GM21367 (cell line): ENCODE measurements around the gene TECTB.
"Not testable (repeated sequence)": the region's sequence is repeated elsewhere in the genome, so short reads cannot be mapped to it uniquely, and the experiment has no call there.

ENCODE experiments used
- ATAC-seq: cut with Tn5 transposase; IDR thresholded peaks from one replicate; pipeline ENCODE4 v1.9.1; 2021; ENCODE audit not compliant: unreplicated experiment

The TECTB gene

DNA sequence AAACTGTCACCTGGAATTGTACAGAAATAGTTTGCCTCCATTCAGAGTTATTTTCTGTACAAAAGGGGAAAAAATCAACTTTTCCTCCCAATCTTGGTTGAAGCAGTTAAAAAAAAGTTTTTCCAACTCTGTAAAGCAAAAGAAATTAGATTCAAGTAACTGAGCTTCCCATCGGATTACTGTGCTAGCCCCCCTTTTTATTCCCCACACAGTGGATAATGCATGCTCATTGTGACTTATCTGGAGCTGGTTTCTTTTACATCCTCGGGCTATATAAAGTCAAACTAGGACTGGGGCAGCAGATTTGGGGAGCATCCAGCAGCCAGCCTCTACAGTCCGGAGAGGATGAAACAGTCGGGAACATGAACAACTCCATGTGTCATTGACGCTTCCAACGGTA is at the start of gene TECTB:
Gene TECTB, plus strand, starts transcription at position 301 of the 400 bp plus-strand sequence. CDS start 335 bp downstream, outside the sequence.
- ATAC-seq: no peak

DNA sequence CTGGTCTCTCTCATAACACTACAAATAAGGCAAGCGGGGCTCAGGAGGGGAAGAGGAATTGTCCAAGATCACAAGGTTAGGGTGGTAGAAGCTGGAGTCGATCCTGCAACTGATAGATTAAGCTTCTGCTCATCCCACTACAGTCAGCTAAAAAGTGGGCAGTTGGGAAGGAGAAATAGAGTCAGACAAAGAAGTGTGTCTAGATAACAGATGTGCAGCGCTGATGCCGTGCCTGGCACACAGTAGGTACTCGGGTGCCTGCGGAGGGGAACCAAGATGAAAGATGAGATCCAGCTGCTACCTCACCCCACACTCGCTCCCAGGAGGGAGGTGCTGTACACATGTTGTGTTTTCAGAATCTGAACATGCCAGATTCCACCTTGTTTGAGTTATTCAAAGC is 48.1 kb upstream of the TECTB start:
- no peak for ATAC-seq

DNA sequence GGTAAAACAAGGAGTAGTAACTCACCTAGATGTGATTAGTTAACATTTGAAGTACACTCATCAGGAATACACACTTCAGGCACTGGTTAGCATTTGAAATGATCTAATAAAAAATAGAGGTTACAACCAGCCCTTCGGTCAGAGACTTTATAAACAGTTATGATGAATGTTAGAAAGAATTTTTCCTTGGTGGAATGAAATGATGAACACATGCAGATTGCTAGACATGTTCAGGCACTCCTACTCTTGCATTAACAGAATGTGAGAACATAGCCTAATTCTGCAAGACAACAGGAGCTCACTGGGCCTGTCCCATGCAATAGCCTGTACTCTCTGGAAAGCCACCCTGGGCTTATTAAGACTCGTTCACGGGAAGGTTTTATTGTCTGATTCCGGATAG is 47.3 kb upstream of the TECTB start:
- no peak for ATAC-seq

- no peak for ATAC-seq
Observed at GRCh38 chr10:112236486-112236885, 46.7 kb upstream of the TECTB start.

DNA sequence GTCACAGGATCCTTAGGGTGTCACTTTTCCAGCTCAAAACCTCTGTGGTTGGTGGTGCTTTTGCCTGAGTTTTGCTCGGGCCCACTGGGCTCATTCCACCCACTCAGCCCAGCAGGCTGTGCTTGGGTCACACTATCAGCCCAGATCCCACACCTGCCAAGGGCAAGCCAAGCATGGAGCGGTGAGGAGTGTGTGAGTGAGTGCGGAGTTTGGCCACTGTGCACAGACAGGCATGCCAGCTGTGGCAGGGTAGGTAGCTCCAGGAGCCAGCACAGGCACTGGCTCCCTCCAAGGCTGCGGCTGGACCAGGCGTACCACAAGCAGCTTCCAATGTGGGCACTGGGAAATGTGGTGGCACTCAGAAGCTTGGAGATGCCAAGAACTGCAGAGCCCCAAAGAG is 43.9 kb upstream of the TECTB start:
- no peak for ATAC-seq

DNA sequence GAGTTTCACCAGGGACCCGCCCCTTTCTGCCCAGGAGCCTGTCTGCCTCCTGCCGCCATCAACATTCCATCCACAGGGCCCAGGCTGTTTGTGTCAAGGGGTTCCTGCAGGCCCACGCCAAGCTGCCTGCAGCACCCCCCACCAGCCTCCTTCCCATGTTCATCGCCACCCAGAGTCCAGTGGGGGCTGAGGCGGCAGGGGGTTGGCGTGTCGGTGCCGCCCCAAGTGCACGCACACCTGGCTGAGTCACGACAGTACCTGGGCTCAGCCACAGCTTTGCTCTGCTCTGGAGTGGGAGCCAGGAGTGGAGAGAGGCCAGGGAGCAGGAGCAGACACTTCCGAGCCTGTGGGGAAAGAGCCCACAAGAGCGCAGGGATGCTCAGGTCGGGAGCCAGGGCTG is 42.8 kb upstream of the TECTB start:
- ATAC-seq: no peak

GRCh38 chr10:112241651-112242341 is 41.4 kb upstream of the TECTB start:
- ATAC-seq: no peak

DNA sequence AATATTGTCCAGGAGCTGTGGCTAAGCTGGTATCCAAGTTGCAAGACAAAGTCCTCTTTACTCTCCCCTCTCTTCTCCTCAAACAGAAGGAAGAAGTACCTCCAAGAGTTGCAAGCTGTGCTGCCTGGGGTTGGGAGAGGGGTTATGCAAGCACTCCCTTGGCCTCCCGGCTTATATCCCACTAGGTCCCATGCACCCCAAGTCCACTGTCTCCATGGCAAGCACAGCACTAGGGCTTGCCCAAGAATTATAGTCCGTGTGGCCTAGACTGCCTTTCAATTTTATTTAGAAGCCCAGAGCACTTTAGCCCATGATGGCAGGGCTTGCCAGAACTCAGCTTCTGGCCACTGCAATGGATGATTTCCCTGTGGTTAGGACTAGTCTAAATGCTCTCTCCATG is 40.4 kb upstream of the TECTB start:
- ATAC-seq: no peak

DNA sequence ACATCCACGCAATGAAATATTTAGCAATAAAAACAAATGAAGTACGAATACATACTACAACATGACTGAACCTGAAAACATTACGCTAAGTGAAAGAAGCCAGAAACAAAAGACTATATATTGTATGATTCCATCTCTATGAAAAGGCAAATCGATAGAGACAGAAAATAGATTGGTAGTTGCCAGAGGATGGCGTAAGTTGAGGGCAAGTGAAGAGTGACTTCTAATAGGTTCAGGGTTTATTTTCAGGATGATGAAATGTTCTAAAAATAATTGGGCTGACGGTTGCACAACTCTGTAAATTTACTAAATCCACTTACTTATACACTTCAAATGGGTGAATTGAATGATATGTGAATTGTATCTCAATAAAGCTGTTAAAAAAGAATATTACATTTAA is 39.5 kb upstream of the TECTB start:
- ATAC-seq: no peak

DNA sequence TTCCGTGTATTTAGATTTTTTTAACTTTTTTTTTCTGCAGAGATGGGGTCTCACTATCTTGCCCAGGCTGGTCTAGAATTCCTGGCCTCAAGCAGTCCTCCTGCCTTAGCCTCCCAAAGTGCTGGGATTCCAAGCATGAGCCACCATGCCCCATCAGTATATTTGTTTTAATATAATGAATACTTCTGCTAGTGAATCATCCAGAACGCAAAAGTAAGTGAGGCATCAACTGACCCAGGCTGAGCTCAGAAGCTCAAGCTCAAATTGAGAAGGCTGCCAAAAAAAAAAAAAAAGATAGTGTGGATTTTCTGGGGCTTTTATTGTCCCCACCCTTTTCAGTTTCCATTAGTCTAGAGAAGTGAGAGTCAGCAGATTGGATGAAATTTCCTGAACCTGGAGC is 39.0 kb upstream of the TECTB start:
- no peak for ATAC-seq

DNA sequence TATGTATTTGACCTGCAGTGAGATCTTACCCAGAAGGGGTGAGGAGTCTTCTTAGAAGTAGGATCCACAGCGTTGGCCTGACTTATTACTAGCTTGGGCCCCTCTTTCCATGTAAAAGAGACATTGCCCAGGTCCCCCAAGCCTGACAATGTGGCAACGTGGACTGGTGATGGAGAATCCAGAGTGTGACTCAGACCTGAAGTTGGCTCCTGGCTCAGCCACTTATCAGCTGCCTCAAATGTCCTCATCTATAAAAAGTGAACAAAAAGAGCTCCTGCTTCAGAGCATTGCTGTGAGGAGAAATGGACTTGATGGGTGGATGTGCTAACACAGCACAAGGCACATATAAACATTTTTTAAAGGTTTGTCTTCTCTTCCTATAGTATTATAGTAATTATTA is 35.4 kb upstream of the TECTB start:
- no peak for ATAC-seq

DNA sequence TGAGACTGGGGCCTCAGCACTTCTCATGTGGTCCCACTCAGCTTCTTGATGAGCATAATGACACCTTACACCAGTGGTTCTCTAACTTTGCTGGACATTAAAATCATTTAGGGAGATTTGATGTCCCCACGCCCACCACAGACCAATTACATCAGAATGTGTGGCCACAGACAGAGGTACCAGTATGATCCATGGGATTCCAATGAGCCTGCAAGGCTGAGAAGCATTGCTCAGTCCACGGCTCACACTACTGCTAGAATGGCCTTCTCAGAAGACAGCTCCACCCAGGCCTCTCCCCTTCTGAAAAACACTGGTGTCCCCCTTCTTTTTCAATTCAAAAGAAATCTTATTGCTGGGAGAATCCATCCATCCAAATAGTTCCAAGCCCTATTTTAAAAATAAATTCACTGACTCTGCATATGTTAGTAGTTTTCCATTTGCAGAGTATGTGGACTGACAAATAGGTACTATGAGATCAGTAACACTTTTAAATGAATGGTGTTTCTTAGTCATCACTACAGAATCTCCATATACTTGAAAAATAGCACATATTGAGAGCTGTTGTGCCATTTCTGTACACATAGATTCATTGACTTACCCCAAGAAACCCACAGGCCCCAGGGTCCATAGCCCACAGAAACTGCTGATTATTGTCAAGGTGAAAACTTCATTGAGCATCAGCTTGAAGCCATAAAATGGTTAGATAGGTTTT is 34.5 kb upstream of the TECTB start:
- no peak for ATAC-seq

DNA sequence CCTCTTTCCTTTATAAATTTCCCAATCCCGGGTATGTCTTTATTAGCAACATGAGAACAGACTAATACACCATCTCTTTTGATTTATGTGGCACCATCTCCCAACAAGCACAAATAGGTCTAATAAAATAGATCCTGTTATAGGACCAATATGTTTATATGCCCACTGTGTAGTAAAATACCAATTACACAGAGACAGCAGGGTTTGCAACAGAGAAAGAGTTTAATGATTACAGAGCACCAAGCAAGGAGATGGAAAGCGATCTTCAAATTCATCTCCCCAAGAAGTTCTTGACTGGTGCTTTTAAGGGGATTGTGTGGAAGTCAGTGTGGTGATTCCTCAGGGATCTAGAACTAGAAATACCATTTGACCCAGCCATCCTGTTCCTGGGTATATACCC is 33.5 kb upstream of the TECTB start:
- ATAC-seq: no peak

DNA sequence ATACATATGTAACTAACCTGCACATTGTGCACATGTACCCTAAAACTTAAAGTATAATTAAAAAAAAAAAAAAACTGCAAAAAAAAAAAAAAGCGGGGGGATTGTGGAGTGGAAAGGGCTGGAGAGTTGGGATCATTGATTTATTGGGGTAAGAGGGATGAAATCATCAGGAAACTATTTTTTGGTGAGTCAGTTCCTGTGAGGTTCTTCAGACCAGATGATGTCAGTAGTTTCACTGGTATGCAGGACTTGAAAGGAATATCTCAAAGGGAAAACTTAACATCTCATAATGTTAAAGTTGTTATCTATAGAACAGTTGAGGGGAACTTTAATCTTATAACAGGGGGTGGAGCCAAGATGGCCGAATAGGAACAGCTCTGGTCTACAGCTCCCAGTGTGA is 32.6 kb upstream of the TECTB start:
- no peak for ATAC-seq

- not testable (repeated sequence) for ATAC-seq
Observed at GRCh38 chr10:112251238-112251637, 32.0 kb upstream of the TECTB start.

- no peak for ATAC-seq
Observed at GRCh38 chr10:112258407-112258806, 24.8 kb upstream of the TECTB start.

DNA sequence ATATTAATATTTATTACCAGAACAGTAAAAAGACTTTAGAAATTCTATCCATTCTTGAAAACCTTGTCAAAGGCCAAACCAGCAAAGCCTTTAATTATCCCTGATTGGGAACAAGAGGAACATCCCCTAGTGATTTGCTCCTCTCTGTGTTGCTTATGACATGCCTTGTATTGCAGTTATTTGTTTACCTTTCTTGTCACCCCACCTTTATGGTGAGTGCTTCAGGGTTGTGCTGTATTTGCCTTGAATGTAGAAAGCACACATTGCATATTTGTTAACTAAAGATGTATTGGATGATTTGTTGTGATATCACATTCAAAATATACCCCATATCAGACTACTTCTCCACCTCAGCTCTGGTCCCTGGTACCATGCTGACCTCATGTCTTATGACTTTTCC is 23.5 kb upstream of the TECTB start:
- ATAC-seq: no peak

DNA sequence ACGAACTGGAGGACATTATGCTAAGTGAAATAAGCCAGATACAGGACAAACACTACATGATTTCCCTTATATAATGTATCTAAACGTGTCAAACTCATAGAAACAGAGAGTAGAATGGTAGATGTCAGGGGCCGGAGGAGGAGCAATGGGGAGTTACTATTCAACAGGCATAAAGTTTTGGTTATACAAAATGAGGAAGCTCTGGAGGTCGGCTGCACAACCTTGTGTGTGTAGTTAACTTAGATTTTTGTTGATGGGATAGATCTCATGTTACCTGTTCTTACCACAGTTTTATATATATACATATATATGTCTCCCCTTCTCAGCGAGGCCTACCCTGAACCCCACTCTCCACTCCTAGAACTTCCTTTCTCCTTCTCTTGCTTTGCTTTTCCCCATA is 22.4 kb upstream of the TECTB start:
- no peak for ATAC-seq

DNA sequence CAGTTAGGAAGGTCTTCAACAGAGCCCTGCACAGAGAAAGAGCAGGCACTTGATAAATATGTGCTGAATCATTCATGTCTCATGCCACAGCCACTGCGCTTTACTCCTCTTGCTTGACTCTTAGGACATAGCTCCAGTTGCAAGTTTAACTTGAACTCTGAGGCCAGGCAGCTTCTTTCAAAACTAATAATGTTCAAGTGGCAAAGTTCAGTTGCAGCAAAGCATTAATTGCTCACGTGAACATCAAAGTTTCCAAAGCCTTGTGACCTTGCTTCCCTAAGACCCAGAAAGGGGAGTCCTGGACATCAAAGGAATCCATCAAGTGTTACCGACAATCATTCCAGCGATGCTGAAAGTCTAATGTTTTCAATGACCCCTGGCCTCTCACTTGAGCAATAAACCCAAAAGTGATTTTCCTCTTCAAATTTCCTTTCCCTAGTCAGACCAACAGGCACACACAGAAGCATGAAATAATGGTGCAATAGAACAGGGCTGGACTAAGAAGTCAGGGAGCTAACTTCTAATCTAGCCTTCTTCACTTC is 21.8 kb upstream of the TECTB start:
- no peak for ATAC-seq

- no peak for ATAC-seq
Observed at GRCh38 chr10:112262546-112262945, 20.7 kb upstream of the TECTB start.

- no peak for ATAC-seq
Observed at GRCh38 chr10:112265745-112266144, 17.5 kb upstream of the TECTB start.

DNA sequence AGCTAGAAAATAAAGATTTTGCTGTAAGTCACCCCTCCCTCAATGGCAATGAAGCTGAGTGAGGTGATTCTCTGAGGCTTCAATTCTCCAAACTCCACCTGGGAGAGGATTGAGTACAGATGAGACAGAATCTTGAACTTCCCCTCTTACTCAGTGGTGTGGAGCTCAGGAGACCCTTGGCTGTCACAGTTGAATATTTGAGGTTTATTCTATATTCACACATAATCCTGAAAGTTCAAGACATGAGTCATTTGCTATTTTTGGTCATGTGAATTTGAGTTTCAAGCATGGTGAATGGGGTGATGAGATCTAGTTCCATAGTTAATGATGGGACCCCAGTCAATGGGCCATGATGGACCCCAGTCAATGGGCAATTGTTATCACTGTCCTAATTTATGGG is 13.9 kb upstream of the TECTB start:
- no peak for ATAC-seq

- no peak for ATAC-seq
Observed at GRCh38 chr10:112271982-112272381, 11.2 kb upstream of the TECTB start.
